Hepatic stellate cell (primary cell): ENCODE results near the gene P4HA2.
"Not testable (repeated sequence)": the region's sequence is repeated elsewhere in the genome, so short reads cannot be mapped to it uniquely, and the experiment has no call there.

Experiments used
- DNase-seq: peaks from one replicate; pipeline ENCODE4 v3.0.0; 2011; ENCODE audit warnings: low spot score

Gene P4HA2

GRCh38 chr5:132199116-132199680 is 28.5 kb downstream of the P4HA2 start:
- DNase-seq = no peak

GRCh38 chr5:132198571-132198970 is 29.1 kb downstream of the P4HA2 start:
- DNase-seq = no peak

- DNase-seq = no peak
Observed at GRCh38 chr5:132195727-132196126, 31.9 kb downstream of the P4HA2 start.

- no peak for DNase-seq
Observed at GRCh38 chr5:132193165-132193694, 34.4 kb downstream of the P4HA2 start.

- peak; percentile 84 for DNase-seq
Observed at GRCh38 chr5:132190161-132190817, 37.4 kb downstream of the P4HA2 start.

GRCh38 chr5:132184588-132184987 is 43.1 kb downstream of the P4HA2 start:
- no peak for DNase-seq

GRCh38 chr5:132183723-132184122 is 43.9 kb downstream of the P4HA2 start:
- DNase-seq = no peak

- no peak for DNase-seq
Observed at GRCh38 chr5:132182359-132183040, 45.2 kb downstream of the P4HA2 start.

GRCh38 chr5:132181011-132181629 is 46.5 kb downstream of the P4HA2 start:
- DNase-seq = no peak

- DNase-seq = peak; percentile 68
Observed at GRCh38 chr5:132180134-132180745, 47.4 kb downstream of the P4HA2 start.

GRCh38 chr5:132179405-132179804 is 48.2 kb downstream of the P4HA2 start:
- DNase-seq = no peak

GRCh38 chr5:132177691-132178149 is 49.9 kb downstream of the P4HA2 start:
- DNase-seq = no peak

- DNase-seq = no peak
Observed at GRCh38 chr5:132176987-132177386, 50.7 kb downstream of the P4HA2 start.

- no peak for DNase-seq
Observed at GRCh38 chr5:132176521-132176945, 51.1 kb downstream of the P4HA2 start.

- DNase-seq = no peak
Observed at GRCh38 chr5:132162945-132163344, 64.7 kb downstream of the P4HA2 start.

- not testable (repeated sequence) for DNase-seq
Observed at GRCh38 chr5:132161574-132162326, 65.9 kb downstream of the P4HA2 start.

- no peak for DNase-seq
Observed at GRCh38 chr5:132156413-132156812, 71.2 kb downstream of the P4HA2 start.

GRCh38 chr5:132150565-132150964 is 77.1 kb downstream of the P4HA2 start:
- DNase-seq = no peak

GRCh38 chr5:132147663-132148062 is 80.0 kb downstream of the P4HA2 start:
- no peak for DNase-seq

- DNase-seq = not testable (repeated sequence)
Observed at GRCh38 chr5:132145326-132145725, 82.3 kb downstream of the P4HA2 start.

GRCh38 chr5:132143148-132143547 is 84.5 kb downstream of the P4HA2 start:
- DNase-seq = no peak
